DMS114 treated with DMSO at 0.1 percent for 48 hours (cell line): ENCODE data around the gene AIFM2.
"Not testable (repeated sequence)": the region's sequence is repeated elsewhere in the genome, so short reads cannot be mapped to it uniquely, and the experiment has no call there.

Experiments
- DNase-seq: peaks from one replicate; lab custom pipeline; 2025; ENCODE audit not compliant: unreplicated experiment; lab: John Stamatoyannopoulos, UW

The AIFM2 gene

DNA sequence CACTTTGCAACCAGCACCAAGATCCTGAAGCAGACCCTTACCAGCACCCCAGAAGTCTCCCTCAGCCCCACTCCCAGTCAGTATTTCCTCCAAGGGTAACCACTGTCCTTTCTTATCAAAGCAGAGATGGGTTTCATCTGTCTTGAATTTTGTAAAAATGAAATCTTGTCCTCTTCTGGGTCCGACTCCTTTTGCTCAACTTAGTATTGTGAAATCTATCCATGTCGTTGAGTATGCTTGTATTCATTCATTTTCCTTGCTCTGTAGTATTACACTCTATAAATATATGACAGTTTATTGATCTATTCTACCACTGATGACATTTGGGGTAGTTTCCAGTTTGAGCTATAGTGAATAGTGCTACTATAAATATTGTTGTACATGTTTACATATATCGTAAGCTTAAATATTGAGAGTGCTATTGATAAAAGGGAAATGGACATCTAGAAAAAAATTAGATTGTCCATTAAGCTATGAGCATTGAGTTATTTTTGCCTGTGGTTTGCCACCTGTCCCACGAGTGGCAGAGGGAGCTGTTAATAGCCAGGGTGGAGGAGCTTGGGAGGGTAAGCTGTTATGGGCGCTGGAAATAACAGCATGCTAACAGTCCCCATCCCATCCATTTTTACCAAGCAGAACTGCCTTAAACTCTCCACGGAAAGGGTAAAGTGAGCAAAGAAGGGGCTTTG, 36.5 kb downstream of the AIFM2 start:
- no peak for DNase-seq

DNA sequence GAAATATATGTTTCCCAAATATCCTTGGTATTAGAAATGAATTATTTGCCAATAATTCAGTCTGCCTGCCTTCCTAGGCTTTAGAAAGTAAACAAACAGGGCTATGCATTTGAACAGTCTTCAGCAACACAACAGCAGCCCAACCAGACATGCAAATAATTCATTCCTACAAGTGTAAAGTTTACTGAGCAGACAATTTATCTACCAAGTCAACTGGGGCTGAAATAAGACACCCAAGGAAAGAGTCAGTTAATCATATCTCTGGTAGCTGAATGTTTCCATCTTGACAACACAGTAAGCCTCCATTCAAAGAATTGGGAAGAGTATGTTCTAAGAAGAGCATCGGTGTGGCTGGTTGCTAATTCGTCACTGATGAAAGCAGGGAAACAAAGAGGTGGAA, 38.4 kb downstream of the AIFM2 start:
- no peak for DNase-seq

DNA sequence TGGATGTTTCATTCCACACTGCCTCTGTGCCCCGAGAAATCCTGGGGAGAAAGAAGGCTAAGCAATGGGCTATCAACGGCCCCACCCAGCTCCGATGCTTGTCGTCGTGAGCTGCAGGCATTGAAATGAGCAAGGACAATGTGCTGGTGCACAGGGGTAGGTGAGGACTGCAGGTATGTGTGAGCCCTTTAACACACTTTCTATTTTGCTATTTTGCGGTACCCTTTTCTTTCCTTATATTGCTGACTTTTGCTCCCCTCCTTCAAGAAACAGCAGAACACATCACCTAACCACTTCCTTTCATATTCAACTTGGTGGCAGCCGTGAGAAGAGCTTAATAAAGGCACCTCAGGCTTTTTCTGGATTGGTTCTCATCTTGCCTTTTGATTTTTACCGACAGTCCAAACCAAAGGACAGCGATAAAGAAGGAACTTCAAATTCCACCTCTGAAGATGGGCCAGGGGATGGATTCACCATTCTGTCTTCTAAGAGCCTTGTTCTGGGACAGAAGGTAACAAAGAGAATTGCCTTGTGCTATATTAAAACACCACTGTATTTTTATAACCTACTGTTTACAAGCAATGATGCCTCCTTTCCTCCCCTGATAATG, 39.2 kb downstream of the AIFM2 start:
- DNase-seq: no peak

DNA sequence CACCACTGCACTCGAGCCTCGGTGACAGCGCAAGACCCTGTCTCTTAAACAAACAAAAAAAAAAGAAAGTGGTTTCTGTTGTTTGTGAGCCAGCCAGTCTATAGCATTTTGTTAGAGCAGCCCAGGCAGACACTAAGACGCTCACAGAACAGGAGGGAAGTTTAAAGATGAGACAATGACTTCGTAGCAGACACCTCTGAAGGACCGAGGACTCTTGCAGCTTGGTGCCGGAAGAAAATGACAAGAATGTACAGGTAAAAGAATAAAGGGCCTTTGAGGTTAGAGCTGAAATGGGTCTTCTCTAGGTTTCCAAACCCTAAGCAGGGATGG, 40.3 kb downstream of the AIFM2 start:
- DNase-seq: no peak

DNA sequence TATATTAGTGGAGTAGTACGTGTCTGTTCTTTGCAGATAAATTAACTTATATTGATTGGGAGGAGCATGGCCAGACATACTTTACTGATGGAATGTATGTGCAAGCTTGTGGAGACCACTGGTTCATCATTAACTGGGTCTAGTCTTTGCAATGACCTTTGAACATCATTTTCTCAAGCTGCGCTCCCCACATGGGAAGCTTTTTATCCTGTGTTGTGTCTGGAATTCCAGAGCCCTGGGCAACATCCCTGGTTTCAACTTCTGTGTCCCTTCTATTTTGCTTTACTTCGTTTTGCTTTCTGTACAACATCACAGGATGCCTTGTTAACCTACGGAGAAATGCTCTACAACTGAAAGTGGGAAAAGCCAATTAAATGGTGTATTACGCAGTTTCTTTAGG, 41.7 kb downstream of the AIFM2 start:
- DNase-seq: no peak

DNA sequence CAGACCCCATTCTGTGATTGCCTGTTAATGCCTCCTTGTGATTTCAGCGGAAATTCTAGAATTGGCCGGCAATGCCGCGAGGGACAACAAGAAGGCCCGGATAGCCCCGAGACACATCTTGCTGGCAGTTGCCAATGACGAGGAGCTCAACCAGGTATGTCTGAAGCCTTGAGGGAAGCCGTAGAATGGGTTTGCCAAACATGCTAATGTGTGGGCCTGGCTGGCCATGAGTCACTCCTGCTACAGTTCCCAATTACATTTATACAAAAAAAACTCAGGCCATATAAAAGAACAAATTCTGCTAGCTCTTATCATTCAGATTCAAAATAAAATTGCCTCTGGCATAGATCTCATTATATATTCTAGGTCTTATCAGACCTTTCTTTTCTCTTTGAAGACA, 42.6 kb downstream of the AIFM2 start:
- DNase-seq: no peak

DNA sequence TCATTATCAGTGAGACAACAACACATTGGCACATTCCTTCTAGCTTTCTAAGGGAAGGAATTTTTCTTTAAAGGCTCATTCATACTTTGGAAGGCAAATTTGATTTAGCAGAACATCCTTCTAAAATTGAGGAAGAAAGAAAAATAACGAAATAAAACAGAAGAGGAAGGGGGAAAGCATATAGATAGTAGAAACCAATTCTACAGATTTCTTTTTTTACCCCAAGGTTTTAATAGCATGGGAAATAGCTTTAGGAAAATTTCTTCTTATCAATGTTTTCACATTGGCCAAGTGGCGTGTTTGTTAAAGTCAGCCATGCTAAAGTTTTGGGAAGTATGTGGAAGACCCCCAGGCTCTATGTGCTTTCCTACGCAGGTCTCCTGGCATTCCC, 44.3 kb downstream of the AIFM2 start:
- no peak for DNase-seq

DNA sequence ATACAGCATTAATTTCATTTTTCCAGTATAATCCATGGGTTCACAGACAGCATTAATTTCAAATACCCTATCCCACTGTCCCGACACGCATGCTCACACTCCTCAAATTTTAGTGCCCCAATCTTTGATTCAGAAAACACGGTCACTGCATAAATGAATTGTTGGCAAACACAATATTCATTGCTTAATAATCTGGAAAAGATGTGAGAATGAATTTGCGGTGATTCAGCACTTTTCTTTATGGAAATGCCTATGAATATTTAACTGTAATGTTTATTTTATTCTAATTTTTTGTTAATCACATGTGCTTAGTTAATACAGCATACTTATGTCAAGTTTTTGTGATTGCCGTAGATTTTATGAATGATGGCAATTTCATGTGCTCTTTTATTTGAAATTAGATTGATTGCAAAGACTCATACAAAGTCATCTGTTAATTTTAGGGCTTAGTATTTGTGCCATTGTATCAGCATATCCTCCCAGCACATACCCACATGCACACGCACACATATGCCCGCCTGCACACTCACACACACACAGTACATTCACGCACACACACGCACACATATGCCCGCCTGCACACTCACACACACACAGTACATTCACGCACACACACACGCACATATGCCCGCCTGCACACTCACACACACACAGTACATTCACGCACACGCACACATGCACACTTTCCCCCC, 44.9 kb downstream of the AIFM2 start:
- DNase-seq: no peak

DNA sequence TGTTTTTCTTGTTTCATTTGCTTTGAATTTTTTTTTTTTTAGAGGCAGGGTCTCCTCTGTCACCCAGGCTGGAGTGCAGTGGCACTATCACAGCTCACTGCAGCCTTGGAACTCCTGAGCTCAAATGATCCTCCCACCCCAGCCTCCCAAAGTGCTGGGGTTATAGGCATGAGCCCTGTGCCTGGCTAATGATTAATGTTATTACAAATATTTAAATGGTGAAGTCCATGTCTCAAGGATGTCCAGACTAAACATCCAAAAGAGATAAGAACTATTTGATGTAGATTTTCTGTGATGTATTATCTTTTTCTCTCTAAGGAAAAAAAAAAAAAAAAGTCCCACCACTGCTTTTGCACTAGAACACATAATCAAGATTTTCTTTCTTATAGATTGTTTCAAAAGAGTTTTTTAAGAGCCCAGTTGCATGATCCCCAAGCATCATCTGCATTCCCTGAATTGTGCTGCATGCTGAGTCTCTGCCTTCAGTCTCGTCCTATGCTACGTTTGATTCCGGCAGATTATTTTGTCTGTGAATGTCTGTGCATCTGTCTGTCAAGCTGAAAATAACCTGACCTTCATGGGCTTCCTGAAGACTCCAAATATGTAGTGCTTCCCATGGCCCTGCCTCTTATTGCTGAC, 46.5 kb downstream of the AIFM2 start:
- DNase-seq: no peak

DNA sequence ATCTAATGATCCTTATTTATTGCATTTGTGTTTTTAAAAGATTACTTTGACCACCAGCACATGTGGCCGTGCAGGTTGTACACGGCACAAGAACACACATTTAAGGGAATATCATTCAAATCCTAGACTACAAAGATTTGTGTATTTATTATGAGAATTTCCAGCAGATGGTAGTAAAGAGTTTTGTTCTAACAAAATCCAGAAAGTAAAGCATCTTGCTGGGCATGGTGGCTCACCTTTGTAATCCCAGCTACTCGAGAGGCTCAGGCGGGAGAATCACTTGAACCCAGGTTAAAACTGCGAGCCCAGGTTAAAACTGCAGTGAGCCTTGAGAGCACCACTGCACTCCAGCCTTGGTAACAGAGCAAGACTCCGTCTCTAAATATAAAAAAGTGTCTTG, 48.4 kb downstream of the AIFM2 start:
- peak; percentile 2 for DNase-seq

DNA sequence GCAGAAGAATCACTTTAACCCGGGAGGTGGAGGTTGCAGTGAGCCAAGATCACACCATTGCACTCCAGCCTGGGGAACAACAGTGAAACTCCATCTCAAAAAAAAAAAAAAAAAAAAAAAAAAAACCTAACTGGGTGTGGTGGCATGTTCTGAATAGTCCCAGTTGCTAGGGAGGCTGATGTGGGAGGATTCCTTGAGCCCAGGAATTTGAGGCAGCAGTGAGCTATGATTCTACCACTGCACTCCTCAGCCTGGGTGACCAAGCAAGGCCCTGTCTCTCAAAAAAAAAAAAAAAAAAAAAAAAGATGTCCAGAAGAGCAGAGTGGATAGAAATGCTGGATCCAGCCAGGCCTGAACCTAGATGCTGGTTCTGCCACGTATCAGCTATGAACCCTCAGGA, 51.8 kb downstream of the AIFM2 start:
- not testable (repeated sequence) for DNase-seq

DNA sequence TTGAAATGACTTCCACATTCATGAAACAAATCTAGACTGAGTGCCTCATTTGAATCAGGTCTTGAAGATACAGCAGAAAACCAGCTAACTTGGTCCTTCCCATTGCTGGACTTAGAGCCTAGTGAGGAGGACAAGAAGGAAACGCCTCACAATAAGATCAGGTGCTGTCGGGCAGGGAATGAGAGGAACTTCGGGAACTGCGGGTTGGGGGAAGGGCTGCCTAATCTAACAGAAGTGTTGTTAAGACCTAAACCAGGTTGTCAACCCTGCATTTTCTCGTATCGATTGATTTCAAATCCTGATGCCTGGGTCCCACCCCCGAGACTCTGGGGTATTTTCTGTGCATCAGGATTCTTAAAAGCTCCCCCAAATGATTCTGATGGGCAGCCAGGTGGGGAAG, 53.7 kb downstream of the AIFM2 start:
- DNase-seq: no peak

DNA sequence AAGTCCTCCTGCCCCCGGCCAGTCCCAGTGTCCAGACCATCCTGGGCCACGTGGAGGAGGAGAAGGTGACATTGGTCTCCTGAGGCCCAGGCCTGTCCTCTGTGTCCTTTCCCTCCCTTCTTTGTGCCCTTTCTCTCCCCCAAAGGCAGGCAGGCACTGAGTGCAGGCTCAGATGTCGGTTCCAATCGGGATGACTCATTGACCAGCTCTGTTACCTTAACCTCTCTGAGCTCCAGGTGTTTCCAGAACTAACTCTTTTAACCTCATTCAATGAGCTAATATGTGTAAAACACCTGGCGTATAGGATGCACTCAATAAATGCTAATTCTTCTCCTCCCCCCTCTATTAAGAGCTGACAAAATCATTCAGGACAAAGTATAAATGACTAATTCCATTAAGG, 54.3 kb downstream of the AIFM2 start:
- no peak for DNase-seq

DNA sequence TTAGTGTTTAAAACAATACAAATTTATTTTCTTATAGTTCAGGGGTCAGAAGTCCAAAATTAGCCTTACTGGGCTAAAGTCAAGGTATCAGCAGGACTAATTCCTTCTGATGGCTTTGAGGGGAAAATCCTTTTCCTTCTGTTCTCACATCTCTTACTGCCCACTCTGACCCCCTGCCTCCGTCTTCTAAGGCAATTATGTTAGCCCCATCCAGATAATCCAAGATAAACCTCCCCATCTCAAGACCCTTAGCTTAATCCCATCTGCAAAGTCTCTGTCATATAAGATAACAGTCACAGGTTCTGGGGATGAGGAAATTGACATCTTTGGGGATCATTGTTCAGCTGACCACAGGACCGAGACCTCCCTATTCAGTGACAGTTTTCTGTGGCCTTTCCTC, 57.7 kb downstream of the AIFM2 start:
- DNase-seq: no peak

DNA sequence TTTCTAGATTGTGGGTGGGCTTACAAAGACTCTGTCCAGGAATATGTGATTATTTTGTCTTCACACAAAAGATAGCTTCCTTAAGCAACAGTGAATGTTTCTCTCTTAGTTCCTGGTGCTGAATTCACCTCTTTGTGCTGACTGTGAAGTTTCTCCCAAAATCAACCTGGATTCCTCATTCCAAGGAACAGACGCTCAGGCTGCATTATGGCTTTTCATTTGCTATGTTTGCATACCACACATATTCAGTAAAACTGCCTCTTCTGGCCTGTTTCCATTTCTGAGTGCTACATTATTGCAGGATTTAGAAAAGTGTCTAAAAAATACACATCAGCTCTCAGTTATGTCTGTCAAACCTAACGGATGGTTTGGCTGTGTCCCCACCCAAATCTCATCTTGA, 58.5 kb downstream of the AIFM2 start:
- DNase-seq: no peak

DNA sequence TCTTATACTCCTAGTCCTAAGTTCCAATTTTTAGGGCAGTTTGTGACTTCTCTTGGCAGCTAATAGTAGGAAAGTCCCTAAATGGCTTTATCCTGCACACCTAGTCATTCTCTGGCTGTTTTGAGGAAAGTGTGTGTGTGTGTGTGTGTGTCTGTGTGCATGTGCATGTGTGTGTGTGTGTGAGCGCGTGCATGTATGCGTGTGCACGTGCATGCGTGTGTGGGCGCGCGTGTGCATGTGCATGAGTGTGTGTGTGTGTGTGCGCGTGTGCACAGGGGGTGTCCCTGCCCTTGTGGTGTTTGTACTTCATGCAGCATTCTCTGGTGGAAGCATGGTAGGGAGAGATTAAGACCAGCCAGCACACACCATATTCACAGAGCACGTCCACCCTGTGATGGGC, 61.8 kb downstream of the AIFM2 start:
- no peak for DNase-seq

DNA sequence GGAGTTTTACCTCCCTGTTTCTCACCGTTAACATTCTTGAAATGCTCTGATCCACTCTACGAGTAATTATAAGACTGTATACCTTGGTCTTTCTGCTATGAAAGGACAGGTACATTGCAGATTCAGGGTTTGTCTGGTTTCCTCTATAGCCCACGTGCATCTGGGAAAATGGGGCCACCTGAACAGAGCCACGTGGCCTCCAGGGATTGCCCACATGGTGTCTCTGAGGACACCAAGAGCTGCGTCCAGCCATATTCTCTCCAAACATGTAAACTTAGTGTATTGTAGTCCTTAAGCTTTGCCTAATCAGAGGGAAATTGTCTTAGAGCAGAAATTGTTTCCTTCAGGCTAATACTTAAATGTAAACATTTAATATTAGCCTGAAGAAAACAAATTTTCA, 63.3 kb downstream of the AIFM2 start:
- no peak for DNase-seq

DNA sequence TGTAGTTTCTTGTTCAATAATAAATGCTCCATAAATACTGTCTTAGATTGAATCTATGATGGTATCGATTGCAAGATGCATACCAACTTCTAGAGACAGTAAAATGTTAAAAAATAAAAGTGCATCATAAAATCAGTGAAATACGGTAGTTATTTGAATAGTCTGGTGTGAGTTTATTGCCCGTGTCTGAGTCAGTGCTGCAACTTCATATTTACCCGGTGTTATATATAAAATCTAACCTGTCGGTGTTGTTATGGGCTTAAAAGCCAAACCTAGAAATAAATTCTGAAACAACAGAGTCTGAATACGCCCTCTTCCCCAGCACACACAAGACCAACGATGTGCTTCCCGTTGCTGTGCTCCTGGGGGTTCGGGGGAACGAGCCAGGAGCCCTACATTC, 63.7 kb downstream of the AIFM2 start:
- DNase-seq: no peak

DNA sequence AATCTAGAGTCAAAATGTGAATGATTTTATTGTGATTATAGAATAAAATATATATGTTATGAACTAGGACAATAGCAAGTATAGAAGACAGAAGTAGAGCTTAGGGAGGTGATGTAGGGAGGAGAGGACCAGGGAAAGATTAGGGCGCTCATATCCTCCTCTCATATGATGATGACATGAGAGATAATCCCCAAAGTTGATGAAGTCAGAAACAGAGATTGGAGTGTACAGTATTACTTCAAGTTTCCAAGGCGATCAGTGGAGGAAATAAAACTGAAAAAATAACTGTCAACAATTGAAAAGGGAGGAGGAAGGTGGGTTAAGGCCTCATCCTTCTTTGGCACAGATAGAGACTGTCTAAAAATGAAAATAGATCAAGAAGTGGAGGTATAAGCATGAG, 65.0 kb downstream of the AIFM2 start:
- DNase-seq: no peak

DNA sequence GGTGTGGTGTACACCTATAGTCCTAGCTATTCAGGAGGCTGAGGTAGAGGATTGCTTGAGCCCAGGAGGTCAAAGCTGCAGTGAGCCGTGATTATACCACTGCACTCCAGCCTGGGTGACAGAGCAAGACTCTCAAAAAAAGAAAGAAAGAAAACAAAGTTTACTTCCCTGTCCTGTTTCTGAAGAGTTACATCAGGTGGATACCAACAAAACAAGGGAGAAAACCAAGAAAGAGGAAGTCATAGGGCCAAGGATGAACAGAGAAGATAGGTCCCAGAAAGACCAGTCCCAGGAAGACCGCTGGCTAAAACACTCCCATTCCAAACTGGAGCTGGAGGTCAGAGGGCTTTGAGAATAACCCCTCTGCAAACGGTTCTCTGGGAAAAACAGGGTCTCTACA, 66.4 kb downstream of the AIFM2 start:
- no peak for DNase-seq

DNA sequence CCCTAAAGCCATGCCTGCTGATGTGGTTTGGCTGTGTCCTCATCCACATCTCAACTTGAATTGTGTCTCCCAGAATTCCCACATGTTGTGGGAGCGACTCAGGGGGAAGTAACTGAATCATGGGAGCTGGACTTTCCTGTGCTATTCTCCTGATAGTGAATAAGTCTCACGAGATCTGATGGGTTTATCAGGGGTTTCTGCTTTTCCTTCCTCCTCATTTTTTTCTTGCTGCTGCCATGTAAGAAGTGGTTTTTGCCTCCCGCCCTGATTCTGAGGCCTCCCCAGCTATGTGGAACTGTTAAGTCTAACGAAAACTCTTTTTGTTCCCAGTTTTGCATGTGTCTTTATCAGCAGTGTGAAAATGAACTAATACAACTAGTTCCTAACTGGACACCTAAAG, 68.1 kb downstream of the AIFM2 start:
- no peak for DNase-seq

DNA sequence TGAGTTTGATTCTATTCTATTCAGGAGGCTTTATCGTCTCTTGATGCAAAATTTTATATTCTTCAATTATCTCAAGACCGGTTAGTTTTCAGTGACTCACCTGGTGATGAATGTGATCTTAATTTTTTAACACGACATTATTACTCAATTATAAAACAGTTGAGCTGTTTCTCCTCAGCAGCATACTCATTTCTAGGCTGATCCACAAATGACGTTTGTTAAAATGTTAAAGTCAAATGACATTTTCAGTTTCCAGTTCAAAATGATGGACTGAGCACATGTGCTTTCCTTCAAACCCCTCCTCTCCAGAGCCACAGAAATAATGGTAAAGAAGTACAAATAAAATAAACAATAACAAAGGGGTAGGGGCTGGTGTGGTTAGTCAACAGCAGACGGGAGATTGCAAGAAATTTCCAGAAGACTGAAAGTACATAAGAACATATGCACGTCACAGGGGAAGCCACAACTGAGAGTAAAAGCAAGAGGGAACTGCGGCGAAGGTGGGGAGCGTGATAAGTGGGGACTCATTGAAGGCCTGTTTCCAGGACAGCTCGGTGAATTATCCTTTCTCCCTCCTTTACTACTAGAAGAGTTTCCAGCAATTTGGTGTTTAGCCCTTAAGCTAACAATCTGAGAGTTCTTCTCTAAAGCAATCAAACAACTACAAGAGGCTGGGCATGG, 69.1 kb downstream of the AIFM2 start:
- DNase-seq: no peak
